Body of pancreas (tissue), 4 donors: ENCODE results near the gene DNASE1L3.

Experiments used
- POLR2A ChIP-seq, 3 donors: fragments of 450-650 bp; IDR thresholded peaks; one replicate each; pipeline ENCODE4 v1.6.1; 2016; ENCODE audit warnings: antibody characterized with exemption in 3 of 3, mild to moderate bottlenecking in 2 of 3
- TF ChIP-seq, protein P1 (sequence below), 7 experiments: fragments of 450-650 bp in 4 of 7; fragments of 200-600 bp in 3 of 7; sonication (generic) in 3 of 7; IDR thresholded peaks; one replicate each; pipeline ENCODE4 v1.5.1; 2016 to 2019; ENCODE audit warnings: antibody characterized with exemption in 7 of 7

- no peak for TF ChIP-seq POLR2A (IDR thresholded peaks at IDR 0.05)
- TF ChIP-seq, protein P1, sequence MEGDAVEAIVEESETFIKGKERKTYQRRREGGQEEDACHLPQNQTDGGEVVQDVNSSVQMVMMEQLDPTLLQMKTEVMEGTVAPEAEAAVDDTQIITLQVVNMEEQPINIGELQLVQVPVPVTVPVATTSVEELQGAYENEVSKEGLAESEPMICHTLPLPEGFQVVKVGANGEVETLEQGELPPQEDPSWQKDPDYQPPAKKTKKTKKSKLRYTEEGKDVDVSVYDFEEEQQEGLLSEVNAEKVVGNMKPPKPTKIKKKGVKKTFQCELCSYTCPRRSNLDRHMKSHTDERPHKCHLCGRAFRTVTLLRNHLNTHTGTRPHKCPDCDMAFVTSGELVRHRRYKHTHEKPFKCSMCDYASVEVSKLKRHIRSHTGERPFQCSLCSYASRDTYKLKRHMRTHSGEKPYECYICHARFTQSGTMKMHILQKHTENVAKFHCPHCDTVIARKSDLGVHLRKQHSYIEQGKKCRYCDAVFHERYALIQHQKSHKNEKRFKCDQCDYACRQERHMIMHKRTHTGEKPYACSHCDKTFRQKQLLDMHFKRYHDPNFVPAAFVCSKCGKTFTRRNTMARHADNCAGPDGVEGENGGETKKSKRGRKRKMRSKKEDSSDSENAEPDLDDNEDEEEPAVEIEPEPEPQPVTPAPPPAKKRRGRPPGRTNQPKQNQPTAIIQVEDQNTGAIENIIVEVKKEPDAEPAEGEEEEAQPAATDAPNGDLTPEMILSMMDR (IDR thresholded peaks at IDR 0.05): no peak
Measured at GRCh38 chr3:58256061-58256460, 45.3 kb upstream of the DNASE1L3 start.
